HepG2 (cell line): Measurements from ENCODE around the gene WNT3A. TPM values are rescaled to one million over a fixed set of nuclear protein-coding genes. Genes with fewer than 3 reads are reported as not detected.

Source experiments
- ATAC-seq: fragments of 200-7000 bp; cut with Tn5 transposase; 3 replicates; pipeline ENCODE4 v1.9.1; 2020; ENCODE audit warnings: mild to moderate bottlenecking, moderate library complexity
- BruUV-seq: library from RNA; stranded (reverse); fragments of 400-500 nt; replicated peaks from 2 replicates; lab custom pipeline; 2021; lab: Mats Ljungman, UMichigan
- CTCF ChIA-PET: fragments of 300-600 bp; formaldehyde crosslinking; extraction: SDS; loops from one replicate; lab custom pipeline; 2021; ENCODE audit warnings: low total read pairs, inconsistent platforms, low intra/inter-chr PET ratio; lab: Yijun Ruan, JAX
- POLR2A ChIA-PET: fragments of 350-600 bp; sonication (Branson Sonifier 250); formaldehyde crosslinking; loops from one replicate; lab custom pipeline; 2020; ENCODE audit warnings: antibody characterized with exemption, inconsistent platforms; lab: Yijun Ruan, JAX
- DNase-seq: peaks from one replicate; pipeline ENCODE4 v3.0.0-alpha.2; 2015; ENCODE audit warnings: low spot score
- FAIRE-seq: peaks from 3 replicates; lab custom pipeline; 2011; peaks lifted over from hg19 to GRCh38; lab: Jason Lieb, UNC
- H2AFZ ChIP-seq: one replicate; pipeline ENCODE4 v1.6.1; 2011; ENCODE audit warnings: low read length, inconsistent platforms
- H3K27ac ChIP-seq: fragments of 300-600 bp; 3 replicates; pipeline ENCODE4 v1.8.0; 2011; ENCODE audit warnings: mixed run types, mild to moderate bottlenecking, mixed read lengths, low read length, inconsistent platforms; ENCODE audit not compliant: insufficient read depth; ENCODE audit errors: extremely low read length
- H3K27me3 ChIP-seq, 2 experiments: fragments of 200-600 bp in 1 of 2; 2 replicates in 1 of 2; 3 replicates in 1 of 2; pipeline versions ENCODE4 v1.6.0 to v1.8.0; 2011; ENCODE audit warnings: low read length in 2 of 2, mild to moderate bottlenecking in 2 of 2, moderate library complexity in 2 of 2, inconsistent platforms in 1 of 2; ENCODE audit not compliant: insufficient read depth in 2 of 2, control insufficient read depth in 1 of 2
- H3K36me3 ChIP-seq, 2 experiments: fragments of 200-600 bp in 1 of 2; replicated peaks in 1 of 2; 2 replicates in 1 of 2; 3 replicates in 1 of 2; pipeline versions ENCODE4 v1.5.1 to v1.8.0; 2011; ENCODE audit warnings: low read length in 2 of 2, inconsistent platforms in 1 of 2; ENCODE audit not compliant: insufficient read depth in 2 of 2, control insufficient read depth in 1 of 2
- H3K4me1 ChIP-seq: 2 replicates; pipeline ENCODE4 v1.5.1; 2012; ENCODE audit warnings: low read length, inconsistent platforms; ENCODE audit not compliant: insufficient read depth
- H3K4me2 ChIP-seq: 2 replicates; pipeline ENCODE4 v1.6.0; 2011; ENCODE audit warnings: low read depth, low read length, inconsistent platforms
- H3K4me3 ChIP-seq, 3 experiments: fragments of 200-600 bp in 1 of 3; sonication (generic), shearing (Covaris generic) in 1 of 3; replicated peaks in 1 of 3; 2 replicates each; pipeline ENCODE4 v1.5.1; 2011 to 2016; ENCODE audit warnings: low read length in 3 of 3, inconsistent platforms in 2 of 3, low read depth in 2 of 3, mild to moderate bottlenecking in 2 of 3, control low read depth in 1 of 3, mixed read lengths in 1 of 3; ENCODE audit not compliant: insufficient read depth in 1 of 3
- H3K79me2 ChIP-seq: one replicate; pipeline ENCODE4 v1.6.1; 2011; ENCODE audit warnings: low read length, inconsistent platforms; ENCODE audit not compliant: insufficient read depth
- H3K9ac ChIP-seq: 2 replicates; pipeline ENCODE4 v1.6.0; 2011; ENCODE audit warnings: mild to moderate bottlenecking, low read depth, low read length, inconsistent platforms; ENCODE audit not compliant: insufficient read depth
- H3K9me3 ChIP-seq: 2 replicates; pipeline ENCODE4 v1.5.1; 2012; ENCODE audit warnings: mild to moderate bottlenecking, low read length
- H4K20me1 ChIP-seq: 2 replicates; pipeline ENCODE4 v1.6.0; 2011; ENCODE audit warnings: inconsistent platforms, mild to moderate bottlenecking, low read length, moderate library complexity; ENCODE audit not compliant: insufficient read depth
- AGO2 ChIP-seq: fragments of 200-400 bp; formaldehyde crosslinking; optimal IDR thresholded peaks from 2 replicates; pipeline ENCODE3; 2017; ENCODE audit warnings: mild to moderate bottlenecking, low read depth, low read length, moderate library complexity
- ELF3 ChIP-seq: IDR thresholded peaks from 2 replicates; pipeline ENCODE4 v1.6.1; 2016; ENCODE audit warnings: missing genetic modification reagents, missing compliant biosample characterization
- GLI4 ChIP-seq: sonication (generic); formaldehyde crosslinking; IDR thresholded peaks from 2 replicates; pipeline ENCODE4 v1.5.1; 2020; ENCODE audit warnings: missing genetic modification reagents, mild to moderate bottlenecking, moderate library complexity, borderline replicate concordance
- MIER3 ChIP-seq: IDR thresholded peaks from 2 replicates; pipeline ENCODE4 v1.6.1; 2016; ENCODE audit warnings: missing compliant biosample characterization, borderline replicate concordance
- NR2F1 ChIP-seq, 2 experiments: fragments of 450-650 bp in 1 of 2; formaldehyde crosslinking in 1 of 2; IDR thresholded peaks; 2 replicates each; pipeline versions ENCODE4 v1.5.0 to v1.6.1; 2016 to 2020; ENCODE audit warnings: mild to moderate bottlenecking in 1 of 2, missing compliant biosample characterization in 1 of 2, missing genetic modification reagents in 1 of 2, moderate library complexity in 1 of 2
- NR2F6 ChIP-seq, 2 experiments: IDR thresholded peaks; 2 replicates each; pipeline ENCODE4 v1.6.1; 2016; ENCODE audit warnings: antibody characterized with exemption in 1 of 2, mild to moderate bottlenecking in 1 of 2
- POLR2A ChIP-seq, 2 experiments: IDR thresholded peaks; 2 replicates each; pipeline ENCODE4 v1.6.1; 2011; ENCODE audit warnings: low read depth in 2 of 2, low read length in 2 of 2, mild to moderate bottlenecking in 1 of 2, moderate library complexity in 1 of 2; ENCODE audit not compliant: insufficient read depth in 1 of 2
- RBM22 ChIP-seq: fragments of 200-400 bp; formaldehyde crosslinking; optimal IDR thresholded peaks from 2 replicates; pipeline ENCODE3; 2017; ENCODE audit warnings: mild to moderate bottlenecking, low read length, moderate library complexity
- SPEN ChIP-seq: sonication (generic); formaldehyde crosslinking; IDR thresholded peaks from 2 replicates; pipeline ENCODE4 v1.5.1; 2020; ENCODE audit warnings: low read depth, mild to moderate bottlenecking, missing genetic modification reagents
- WGBS: methylation state at CpG from one replicate; pipeline ENCODE4 v1.1.6; 2017; ENCODE audit warnings: low lambda C conversion rate; 5-methylcytosine and 5-hydroxymethylcytosine counted together
- in situ Hi-C: cut with HindIII; loops from 2 replicates; pipeline ENCODE4 v1.10.0; 2017; ENCODE audit warnings: low pct_unique_long_range_greater_than_20kb; ENCODE audit not compliant: extremely low pct_ligation_motif_present
- intact Hi-C: fragments of 100-400 bp; cut with micrococcal nuclease; formaldehyde crosslinking; loops from one replicate; pipeline ENCODE4 v1.10.0; 2022; ENCODE audit not compliant: unreplicated experiment
- polyA plus RNA-seq, 8 experiments: library from polyadenylated mRNA; depleted of rRNA in 3 of 8; stranded (reverse) in 7 of 8; unstranded in 1 of 8; fragments of >200 nt; fragmentation: Illumina TruSeq in 4 of 8; extraction: Trizol in 4 of 8; gene quantifications; 2 replicates each; pipeline versions ENCODE4 v1.2.1 to v1.2.3, GENCODE V29; 2011 to 2016; ENCODE audit warnings: low read depth in 4 of 8, missing spikeins in 1 of 8, mixed read lengths in 1 of 8; ENCODE audit not compliant: insufficient read depth in 1 of 8
- total RNA-seq, 5 experiments: library from RNA; depleted of rRNA; stranded (reverse); fragments of >200 nt; fragmentation: Illumina TruSeq; extraction: Trizol; gene quantifications; 2 replicates each; pipeline ENCODE4 v1.2.3, GENCODE V29; 2016; ENCODE audit warnings: low read depth in 1 of 5
- TF ChIP-seq, protein P1 (sequence below): sonication (generic); formaldehyde crosslinking; IDR thresholded peaks from 2 replicates; pipeline ENCODE4 v1.4.0; 2020; ENCODE audit warnings: missing genetic modification reagents
- TF ChIP-seq, protein P2 (sequence below): sonication (generic); formaldehyde crosslinking; conservative IDR thresholded peaks from 2 replicates; pipeline ENCODE4 v1.8.0; 2022; ENCODE audit warnings: mild to moderate bottlenecking, moderate library complexity, missing genetic modification reagents

Gene WNT3A
- total and polyA plus RNA-seq, 2 of the 13 experiments (the other 11 are each of a cell fraction or from before 2014, with no cell fraction given), result not detected

DNA sequence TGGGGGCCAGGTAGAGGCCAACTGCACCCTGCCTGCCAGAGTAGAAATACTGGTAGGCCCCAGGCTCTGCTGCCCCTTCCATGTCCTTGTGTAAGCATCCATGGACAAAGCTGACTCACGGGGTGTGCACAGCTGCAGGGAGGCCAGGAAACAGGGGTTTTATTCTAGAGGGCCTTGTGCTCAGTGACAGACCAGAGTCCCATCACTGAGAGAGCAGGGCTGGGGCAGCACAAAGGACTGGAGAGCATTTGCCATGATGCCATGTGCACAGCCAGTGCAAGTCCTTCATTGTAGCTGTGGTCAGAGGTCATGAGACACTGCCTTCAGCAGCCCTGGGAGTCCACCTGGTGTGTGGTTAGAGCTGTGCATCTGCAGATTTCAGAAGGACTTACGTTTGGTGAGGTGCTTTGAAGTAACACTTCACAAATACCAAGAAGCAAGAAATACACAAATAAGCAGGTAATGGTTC, 83.8 kb downstream of the WNT3A start (continued):
- TF ChIP-seq, protein P1, sequence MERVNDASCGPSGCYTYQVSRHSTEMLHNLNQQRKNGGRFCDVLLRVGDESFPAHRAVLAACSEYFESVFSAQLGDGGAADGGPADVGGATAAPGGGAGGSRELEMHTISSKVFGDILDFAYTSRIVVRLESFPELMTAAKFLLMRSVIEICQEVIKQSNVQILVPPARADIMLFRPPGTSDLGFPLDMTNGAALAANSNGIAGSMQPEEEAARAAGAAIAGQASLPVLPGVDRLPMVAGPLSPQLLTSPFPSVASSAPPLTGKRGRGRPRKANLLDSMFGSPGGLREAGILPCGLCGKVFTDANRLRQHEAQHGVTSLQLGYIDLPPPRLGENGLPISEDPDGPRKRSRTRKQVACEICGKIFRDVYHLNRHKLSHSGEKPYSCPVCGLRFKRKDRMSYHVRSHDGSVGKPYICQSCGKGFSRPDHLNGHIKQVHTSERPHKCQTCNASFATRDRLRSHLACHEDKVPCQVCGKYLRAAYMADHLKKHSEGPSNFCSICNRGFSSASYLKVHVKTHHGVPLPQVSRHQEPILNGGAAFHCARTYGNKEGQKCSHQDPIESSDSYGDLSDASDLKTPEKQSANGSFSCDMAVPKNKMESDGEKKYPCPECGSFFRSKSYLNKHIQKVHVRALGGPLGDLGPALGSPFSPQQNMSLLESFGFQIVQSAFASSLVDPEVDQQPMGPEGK (CRISPR knock-in tag), result no peak
- TF ChIP-seq, protein P2, sequence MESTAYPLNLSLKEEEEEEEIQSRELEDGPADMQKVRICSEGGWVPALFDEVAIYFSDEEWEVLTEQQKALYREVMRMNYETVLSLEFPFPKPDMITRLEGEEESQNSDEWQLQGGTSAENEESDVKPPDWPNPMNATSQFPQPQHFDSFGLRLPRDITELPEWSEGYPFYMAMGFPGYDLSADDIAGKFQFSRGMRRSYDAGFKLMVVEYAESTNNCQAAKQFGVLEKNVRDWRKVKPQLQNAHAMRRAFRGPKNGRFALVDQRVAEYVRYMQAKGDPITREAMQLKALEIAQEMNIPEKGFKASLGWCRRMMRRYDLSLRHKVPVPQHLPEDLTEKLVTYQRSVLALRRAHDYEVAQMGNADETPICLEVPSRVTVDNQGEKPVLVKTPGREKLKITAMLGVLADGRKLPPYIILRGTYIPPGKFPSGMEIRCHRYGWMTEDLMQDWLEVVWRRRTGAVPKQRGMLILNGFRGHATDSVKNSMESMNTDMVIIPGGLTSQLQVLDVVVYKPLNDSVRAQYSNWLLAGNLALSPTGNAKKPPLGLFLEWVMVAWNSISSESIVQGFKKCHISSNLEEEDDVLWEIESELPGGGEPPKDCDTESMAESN (CRISPR knock-in tag), result no peak
- peak; percentile 78 for TF ChIP-seq RBM22
- TF ChIP-seq GLI4 (CRISPR knock-in tag), result no peak
- TF ChIP-seq SPEN (CRISPR knock-in tag), result no peak
- TF ChIP-seq MIER3, result no peak
- peak; percentile 16 for TF ChIP-seq AGO2

DNA sequence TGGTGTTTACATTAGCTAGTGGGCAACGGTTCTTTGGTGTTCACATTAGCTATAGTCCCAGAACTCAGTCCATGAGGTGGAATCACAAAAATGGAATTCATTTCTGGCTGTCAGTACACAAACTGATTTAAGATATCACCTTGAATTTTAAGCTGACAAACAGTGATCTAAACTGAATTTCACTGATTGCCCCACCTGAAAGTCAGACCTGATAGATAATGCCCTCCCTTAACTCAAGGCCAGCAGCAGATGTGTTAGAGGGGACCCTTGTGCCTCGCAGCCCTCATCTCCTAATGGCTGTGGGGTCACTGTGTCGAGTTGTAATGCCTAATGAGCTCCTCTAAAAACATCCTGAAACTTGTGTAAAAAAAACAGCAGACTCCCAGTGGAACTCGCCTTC, 84.3 kb downstream of the WNT3A start:
- Histone ChIP-seq H3K9me3 (peaks cover 26% of the 10 kb centered on the region), H2AFZ (no peak overlapping the region), H3K9ac (no peak overlapping the region), H3K4me3 (no peak overlapping the region), H3K79me2 (peaks cover 100% of the 10 kb centered on the region), H3K27me3 (no peaks in the 10 kb centered on the region), H3K4me1 (peaks cover 53% of the 10 kb centered on the region), H3K4me2 (no peak overlapping the region), H4K20me1 (peaks cover 100% of the 10 kb centered on the region), H3K36me3 (peaks cover 15 to 71% of the 10 kb centered on the region in 2 experiments; a peak in 4 of 5 replicates), H3K27ac (no peak overlapping the region)
- FAIRE-seq (no peak), ATAC-seq (no peak), DNase-seq (no peak)
- BruUV-seq, result no TSS peak
- ChIA-PET CTCF (no interaction called here), POLR2A (no interaction called here)
- in situ Hi-C loops, result no loop called here
- intact Hi-C loops, result no loop called here
- TF ChIP-seq NR2F1 (CRISPR knock-in tag; IDR thresholded peaks at IDR 0.05) (no peak), POLR2A (IDR thresholded peaks at IDR 0.05; ENCODE audit: insufficient read depth in 1 of 2, low read depth in 2 of 2, low read length in 2 of 2) (peak in 1 of 2 experiments; percentile 41; a peak in 1 of 4 replicates), ELF3 (CRISPR knock-in tag) (no peak), NR2F6 (IDR thresholded peaks at IDR 0.05) (peak; percentile 5; the same call in 1 of the 2 replicates), NR2F6 (CRISPR knock-in tag; IDR thresholded peaks at IDR 0.05) (no peak)
- WGBS, result 82% methylated on average over 2 of the region's 4 CpGs
